ENCODE measurements around the gene C2orf15. TPM values are rescaled to one million over a fixed set of nuclear protein-coding genes. Genes with fewer than 3 reads are reported as not detected.

C2orf15 gene
- total and polyA plus RNA-seq, 2 of the 8 experiments (the other 6 are each of a cell fraction or from before 2014, with no cell fraction given) = 3.6 to 6.5 TPM

DNA sequence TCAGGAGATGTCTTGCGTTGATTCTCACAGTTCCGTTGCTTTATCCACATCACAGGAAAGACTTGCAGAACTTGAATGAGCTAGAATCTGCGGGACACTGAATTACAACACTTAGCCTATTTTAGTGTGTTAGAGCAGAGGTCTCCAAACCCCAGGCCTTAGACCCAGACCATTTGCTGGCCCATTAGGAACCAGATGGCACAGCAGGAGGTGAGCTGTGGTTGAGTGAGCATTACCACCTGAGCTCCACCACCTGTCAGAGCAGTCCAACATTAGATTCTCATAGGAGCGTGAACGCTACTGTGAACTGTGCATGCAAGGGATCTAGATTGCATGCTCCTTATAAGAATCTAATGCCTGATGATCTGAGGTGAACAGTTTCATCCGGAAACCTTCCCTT is 43.3 kb downstream of the C2orf15 start:
- FAIRE-seq (no peak), DNase-seq (ENCODE audit: low read depth in 1 of 2, low spot score in 2 of 2) (no peak)
- TF ChIP-seq RXRA (IDR thresholded peaks at IDR 0.05; ENCODE audit: insufficient read depth, low read depth, low read length) (no peak), JUN (IDR thresholded peaks at IDR 0.05; ENCODE audit: low read depth, low read length) (no peak), EGR1 (IDR thresholded peaks at IDR 0.05; ENCODE audit: borderline replicate concordance, low read depth, low read length) (no peak)
- H3K79me2 ChIP-seq (ENCODE audit: control insufficient read depth in 1 of 2, insufficient read depth in 2 of 2, low read length in 2 of 2) = peaks cover 7 to 78% of the 10 kb centered on the region in 2 experiments
- no peak overlapping the region for H3K9ac ChIP-seq (replicated peaks in 1 of 4; ENCODE audit: extremely low read depth in 1 of 4, low read depth in 3 of 4, low read length in 3 of 4)
- H3K27me3 ChIP-seq (replicated peaks in 1 of 4; ENCODE audit: control insufficient read depth in 3 of 4, extremely low read depth in 1 of 4, insufficient read depth in 3 of 4, low read length in 3 of 4) = no peaks in the 10 kb centered on the region
- peaks cover 0 to 1% of the 10 kb centered on the region in 2 experiments for H4K20me1 ChIP-seq (replicated peaks in 1 of 2; ENCODE audit: control insufficient read depth in 1 of 2, insufficient read depth in 2 of 2, low read length in 2 of 2)
- H3K4me3 ChIP-seq (ENCODE audit: extremely low read depth in 1 of 4, insufficient read depth in 2 of 4, low read depth in 3 of 4, low read length in 4 of 4) = no peak overlapping the region
- H3K56ac ChIP-seq (replicated peaks; ENCODE audit: insufficient read length, low read depth, low read length) = no peak overlapping the region
- H2BK12ac ChIP-seq (ENCODE audit: low read depth, low read length) = no peak overlapping the region
- no peak overlapping the region for H4K8ac ChIP-seq (ENCODE audit: extremely low read depth, insufficient read depth, low read length)
- no peak overlapping the region for H2BK5ac ChIP-seq (ENCODE audit: low read depth, low read length)
- no peak overlapping the region for H2AK5ac ChIP-seq (ENCODE audit: low read depth, low read length)
- no peak overlapping the region for H3K27ac ChIP-seq (ENCODE audit: low read depth, low read length)
- CTCF ChIA-PET (ENCODE audit: partially characterized antibody) = interaction anchor here (0.6 to 1.4 kb wide), 2 partner anchors 13 to 493 kb away, joined by 3 to 4 read pairs; no protein-coding TSS in a partner anchor
- POLR2A ChIA-PET (ENCODE audit: partially characterized antibody) = interaction anchor here (1.4 kb wide), 1 partner anchor 12 kb away, joined by 5 read pairs; no protein-coding TSS in a partner anchor
- no peak overlapping the region for H2BK20ac ChIP-seq (ENCODE audit: low read length)
- no peak overlapping the region for H3K4me2 ChIP-seq (ENCODE audit: insufficient read depth in 1 of 2, low read depth in 2 of 2, low read length in 2 of 2)
- 76% methylated on average over 6 of the region's 6 CpGs; no CpG with 5 or more reads in 1 of the 2 experiments for WGBS, 2 experiments (ENCODE audit: extremely low coverage in 1 of 2, insufficient coverage in 1 of 2, insufficient read length in 1 of 2, insufficient replicate concordance in 2 of 2, low coverage in 1 of 2, low lambda C conversion rate in 2 of 2, missing lambda C conversion rate in 1 of 2)
- no peaks in the 10 kb centered on the region for H3K9me3 ChIP-seq (ENCODE audit: insufficient read depth in 2 of 2, low read depth in 1 of 2, low read length in 1 of 2)
- H3K23ac ChIP-seq (ENCODE audit: insufficient read length) = no peak overlapping the region
- H3K79me1 ChIP-seq (ENCODE audit: low read depth, low read length) = no peaks in the 10 kb centered on the region
- no peak overlapping the region for H3K18ac ChIP-seq (ENCODE audit: extremely low read depth, low read length)
- H2BK120ac ChIP-seq (replicated peaks; ENCODE audit: low read depth, low read length) = no peak overlapping the region
- H4K5ac ChIP-seq (ENCODE audit: insufficient read length, low read depth, low read length) = no peak overlapping the region
- H2AFZ ChIP-seq (ENCODE audit: low read length) = no peak overlapping the region
- H3K4me1 ChIP-seq (replicated peaks in 1 of 4; ENCODE audit: control insufficient read depth in 3 of 4, insufficient read depth in 4 of 4, low read length in 3 of 4) = no peaks in the 10 kb centered on the region; a peak in 2 of 7 replicates
- no peak overlapping the region for H4K91ac ChIP-seq (replicated peaks; ENCODE audit: insufficient read length, low read length)
- peaks cover 0 to 14% (median 10%) of the 10 kb centered on the region in 4 experiments; a peak in 3 of 8 replicates for H3K36me3 ChIP-seq (ENCODE audit: control insufficient read depth in 2 of 4, insufficient read depth in 4 of 4, low read length in 3 of 4)
- H3K14ac ChIP-seq (ENCODE audit: insufficient read length) = no peak overlapping the region
- H2BK15ac ChIP-seq (ENCODE audit: low read length) = no peak overlapping the region
- H3K23me2 ChIP-seq (ENCODE audit: low read depth, low read length) = peaks cover 5% of the 10 kb centered on the region
- no peak overlapping the region for H3K4ac ChIP-seq (replicated peaks; ENCODE audit: insufficient read length, low read depth, low read length)

All from H1 (cell line).